ENCODE results near the gene TSTD1.
A peak's percentile ranks its signal among the peaks of the same experiment; 100 is the strongest.
"Not testable (repeated sequence)": the region's sequence is repeated elsewhere in the genome, so short reads cannot be mapped to it uniquely, and the experiment has no call there.

TSTD1 gene

DNA sequence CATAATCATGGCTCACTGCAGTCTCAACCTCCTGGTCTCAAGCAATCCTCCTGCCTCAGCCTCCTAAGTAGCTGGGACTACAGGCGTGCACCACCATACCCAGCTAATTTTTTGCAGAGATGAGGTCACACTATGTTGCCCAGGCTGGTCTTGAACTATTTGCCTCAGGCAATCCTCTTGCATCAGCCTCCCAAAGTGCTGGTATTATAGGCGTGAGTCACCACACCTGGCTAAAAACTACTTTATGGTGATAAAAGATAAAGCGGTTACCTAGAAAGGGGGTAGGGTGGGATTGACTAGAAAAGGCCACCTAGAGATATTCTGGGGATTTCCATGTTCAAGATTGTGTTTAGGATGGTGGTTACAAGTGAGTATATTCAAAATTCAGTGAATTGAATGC lies 5.0 kb downstream of the TSTD1 start:
- no peak for DNase-seq (ENCODE audit: low spot score)

DNA sequence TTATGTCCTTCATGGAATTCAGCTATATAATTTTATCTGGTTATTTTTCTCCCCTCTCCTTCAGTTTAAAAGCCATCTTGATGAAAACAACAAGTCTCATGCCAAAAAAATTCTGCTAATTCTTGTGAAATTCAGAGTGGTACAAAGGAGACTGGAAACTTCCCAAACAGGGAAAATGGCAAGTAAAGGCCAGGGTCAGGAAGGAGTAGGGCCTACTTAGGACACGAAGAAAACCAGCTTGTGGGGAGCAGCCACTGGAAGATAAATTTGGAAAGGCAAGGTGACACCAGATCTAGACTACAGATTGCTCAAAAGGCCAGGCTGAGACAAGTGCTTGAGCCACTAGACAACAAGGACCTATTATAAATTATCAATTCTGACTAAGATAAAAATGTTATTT lies 6.4 kb downstream of the TSTD1 start:
- DNase-seq (ENCODE audit: low spot score) = no peak

DNA sequence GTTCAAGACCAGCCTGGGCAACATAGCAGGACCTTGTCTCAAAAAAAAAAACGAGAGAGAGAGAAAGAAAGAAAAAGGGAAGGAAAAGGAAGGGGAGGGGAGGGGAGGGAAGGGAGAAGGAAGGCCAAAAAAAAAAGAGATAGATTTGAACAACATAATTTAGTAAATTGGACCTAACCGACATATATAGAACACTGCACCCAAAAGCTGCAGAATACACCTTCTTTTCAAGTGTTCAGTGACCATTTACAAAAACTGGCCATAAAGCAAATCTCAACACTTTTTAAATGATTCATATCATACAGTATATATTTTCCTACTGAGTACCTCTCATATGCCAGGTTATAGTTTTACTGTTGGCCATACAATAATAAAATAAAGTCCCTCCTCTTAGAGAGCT lies 6.9 kb downstream of the TSTD1 start:
- DNase-seq (ENCODE audit: low spot score) = no peak

DNA sequence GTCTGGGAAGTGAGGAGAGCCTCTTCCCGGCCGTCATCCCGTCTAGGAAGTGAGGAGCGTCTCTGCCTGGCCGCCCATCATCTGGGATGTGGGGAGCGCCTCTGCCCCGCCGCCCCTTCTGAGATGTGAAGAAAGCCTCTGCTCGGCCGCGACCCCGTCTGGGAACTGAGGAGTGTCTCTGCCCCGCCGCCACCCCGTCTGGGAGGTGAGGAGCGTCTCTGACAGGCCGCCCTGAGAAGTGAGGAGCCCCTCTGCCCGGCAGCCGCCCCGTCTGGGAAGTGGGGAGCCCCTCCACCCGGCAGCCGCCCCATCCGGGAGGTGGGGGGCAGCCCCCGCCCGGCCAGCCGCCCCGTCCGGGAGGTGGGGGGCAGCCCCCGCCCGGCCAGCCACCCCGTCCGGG lies 9.3 kb downstream of the TSTD1 start:
- not testable (repeated sequence) for DNase-seq (ENCODE audit: low spot score)

DNA sequence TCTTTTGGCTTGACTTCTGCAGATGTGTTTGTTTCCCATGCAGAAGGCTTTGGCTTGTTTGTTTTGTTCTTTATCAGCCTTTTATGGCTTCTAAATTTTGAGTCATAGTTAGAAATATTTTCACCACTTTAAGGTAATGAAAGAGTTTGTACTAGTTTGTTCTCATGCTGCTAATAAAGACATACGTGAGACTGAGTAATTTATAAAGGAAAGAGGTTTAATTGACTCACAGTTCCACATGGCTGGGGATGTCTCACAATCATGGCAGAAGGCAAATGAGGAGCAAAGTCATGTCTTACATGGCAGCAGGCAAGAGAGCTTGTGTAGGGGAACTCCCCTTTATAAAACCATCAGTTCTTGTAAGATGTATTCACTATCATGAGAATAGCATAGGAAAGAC lies 11.8 kb downstream of the TSTD1 start:
- DNase-seq (ENCODE audit: low spot score) = not testable (repeated sequence)

DNA sequence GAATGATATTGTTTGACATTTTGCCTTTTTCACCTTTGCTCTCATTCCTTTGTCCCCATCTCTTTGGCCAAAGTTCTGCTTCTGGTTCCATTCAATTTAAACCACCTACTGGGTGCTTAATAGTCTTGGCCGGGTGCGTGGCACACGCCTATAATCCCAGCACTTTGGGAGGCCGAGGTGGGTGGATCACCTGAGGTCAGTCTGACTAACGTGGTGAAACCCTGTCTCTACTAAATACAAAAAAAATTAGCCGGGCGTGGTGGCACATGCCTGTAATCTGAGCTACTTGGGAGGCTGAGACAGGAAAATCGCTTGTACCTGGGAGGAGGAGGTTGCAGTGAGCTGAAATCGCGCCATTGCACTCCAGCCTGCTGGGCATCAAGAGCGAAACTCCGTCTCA lies 16.3 kb downstream of the TSTD1 start:
- not testable (repeated sequence) for DNase-seq (ENCODE audit: low spot score)

DNA sequence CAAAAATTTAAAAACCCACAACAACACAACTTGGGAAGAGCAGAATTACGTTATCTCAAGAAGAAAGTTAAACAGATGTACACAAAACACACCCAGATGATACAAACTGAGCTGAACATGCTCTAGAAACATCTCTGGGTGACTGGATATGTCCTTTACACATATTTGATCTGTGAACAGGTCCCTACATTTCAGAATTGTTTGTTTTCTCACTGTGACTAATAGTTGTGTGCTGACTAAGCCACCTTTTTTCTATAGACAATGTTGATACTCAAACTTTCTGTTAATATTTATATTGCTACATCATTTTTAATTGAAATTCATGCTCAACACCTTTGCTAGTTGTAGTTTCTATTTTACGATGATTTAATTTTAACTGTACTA lies 16.8 kb downstream of the TSTD1 start:
- DNase-seq (ENCODE audit: low spot score) = no peak

DNA sequence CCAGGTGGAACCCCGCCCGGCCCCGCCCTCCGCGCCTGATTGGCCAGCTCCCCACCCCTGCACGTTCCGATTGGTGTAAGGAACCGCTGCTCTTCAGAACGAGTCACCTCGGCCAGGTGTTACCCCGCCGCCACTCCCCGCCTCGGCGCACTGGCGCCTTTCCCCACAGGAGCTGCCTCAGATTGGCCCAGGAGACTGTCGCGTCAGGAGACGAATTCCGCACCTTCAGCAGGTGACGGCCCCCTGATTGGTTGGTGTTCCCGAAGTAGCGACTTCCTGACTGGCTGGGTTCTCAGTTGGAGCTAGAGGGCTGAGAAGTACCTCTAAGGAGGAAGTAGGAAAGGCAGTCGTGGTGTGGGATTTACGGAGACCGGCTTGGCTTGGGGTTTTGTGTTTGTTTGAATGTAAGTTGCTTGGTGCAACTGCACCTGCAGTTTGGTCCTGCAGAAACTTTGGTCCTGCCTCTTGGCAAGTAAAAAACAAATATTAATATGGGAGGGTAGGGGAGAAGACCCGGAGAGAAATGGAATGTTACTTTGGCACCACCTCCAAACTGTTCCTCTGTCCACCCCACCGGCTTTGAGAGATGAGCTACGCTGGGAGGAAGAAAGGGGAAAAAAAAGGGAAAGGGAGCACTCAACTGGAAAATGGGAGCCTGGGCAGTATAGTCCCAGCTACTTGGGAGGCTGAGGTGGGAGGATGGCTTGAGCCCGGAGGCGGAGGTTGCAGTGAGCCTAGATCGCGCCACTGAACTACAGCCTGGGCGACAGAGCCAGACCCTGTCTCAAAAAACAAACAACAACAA lies 17.4 kb downstream of the TSTD1 start:
- peak; percentile 83 for DNase-seq (ENCODE audit: low spot score)

DNA sequence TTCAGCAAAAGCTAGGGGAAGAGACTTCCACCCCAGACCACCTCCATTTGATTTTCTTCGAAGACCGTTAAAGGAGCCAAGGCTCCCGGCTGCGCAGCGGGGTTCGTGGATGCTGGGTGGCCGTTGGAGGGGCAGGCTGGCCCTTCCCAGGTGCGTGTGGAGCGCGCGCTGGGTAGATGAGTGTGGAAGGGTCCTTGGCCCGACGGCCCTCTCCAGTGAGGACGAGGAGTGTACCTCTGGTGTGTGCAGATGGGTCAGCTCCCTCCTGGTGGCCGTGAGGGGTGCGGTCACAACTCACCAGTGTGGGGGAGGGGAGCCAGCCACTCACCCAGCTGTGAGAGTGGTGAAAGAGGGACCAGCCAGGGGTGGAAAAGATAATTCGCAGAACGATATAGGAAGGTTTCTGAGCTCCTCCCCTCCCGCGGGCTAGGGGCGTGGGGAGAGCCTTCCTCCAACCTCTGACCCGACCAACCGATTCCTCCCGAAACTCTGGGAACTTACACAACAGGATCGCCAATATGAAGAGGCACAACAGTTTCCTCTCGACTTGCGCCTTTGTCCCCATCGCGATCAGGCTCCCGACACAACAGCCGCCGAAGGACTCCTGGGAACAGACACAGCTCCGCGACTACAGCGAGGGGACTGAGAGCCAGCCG lies 18.1 kb downstream of the TSTD1 start, which contains the start of gene F11R:
Gene F11R (minus strand): TSS at position 644 of the 656 bp plus-strand sequence. CDS start 79 bp downstream, at position 565.
- peak; percentile 34 for DNase-seq (ENCODE audit: low spot score)

DNA sequence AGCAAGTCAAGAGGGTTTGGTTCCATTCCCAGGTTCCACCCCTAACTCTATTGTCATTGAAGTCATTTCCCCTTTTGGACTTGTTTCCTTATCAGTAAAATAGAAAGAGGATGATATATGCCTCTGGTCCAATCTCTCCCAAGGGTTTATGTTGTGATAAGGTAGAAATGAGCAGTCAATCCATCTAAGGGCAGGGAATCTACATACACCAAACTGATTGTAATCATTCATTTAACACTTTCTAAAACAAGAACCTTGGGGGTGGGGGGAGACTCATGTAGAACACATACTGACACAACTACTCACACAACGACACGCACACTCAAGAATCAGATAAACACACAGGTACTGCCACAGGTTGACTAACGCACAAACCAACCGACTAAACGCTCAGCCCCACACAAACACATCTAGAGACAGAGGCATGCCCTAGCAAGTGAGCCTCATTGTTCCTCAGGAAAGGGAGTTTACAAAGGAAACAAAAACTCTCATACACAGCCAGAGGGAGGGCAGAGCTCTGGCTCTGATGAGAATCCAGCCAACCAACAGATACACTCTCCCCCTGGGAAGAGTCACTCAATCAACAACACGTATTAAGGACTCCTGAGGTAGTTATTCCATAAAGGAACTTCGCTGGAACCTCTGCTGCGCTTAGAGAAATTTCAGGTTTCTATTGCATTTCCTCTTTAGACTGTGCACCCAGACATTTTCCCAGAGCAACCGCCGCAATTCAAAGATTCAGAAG lies 18.8 kb downstream of the TSTD1 start:
- DNase-seq (ENCODE audit: low spot score) = peak; percentile 23

DNA sequence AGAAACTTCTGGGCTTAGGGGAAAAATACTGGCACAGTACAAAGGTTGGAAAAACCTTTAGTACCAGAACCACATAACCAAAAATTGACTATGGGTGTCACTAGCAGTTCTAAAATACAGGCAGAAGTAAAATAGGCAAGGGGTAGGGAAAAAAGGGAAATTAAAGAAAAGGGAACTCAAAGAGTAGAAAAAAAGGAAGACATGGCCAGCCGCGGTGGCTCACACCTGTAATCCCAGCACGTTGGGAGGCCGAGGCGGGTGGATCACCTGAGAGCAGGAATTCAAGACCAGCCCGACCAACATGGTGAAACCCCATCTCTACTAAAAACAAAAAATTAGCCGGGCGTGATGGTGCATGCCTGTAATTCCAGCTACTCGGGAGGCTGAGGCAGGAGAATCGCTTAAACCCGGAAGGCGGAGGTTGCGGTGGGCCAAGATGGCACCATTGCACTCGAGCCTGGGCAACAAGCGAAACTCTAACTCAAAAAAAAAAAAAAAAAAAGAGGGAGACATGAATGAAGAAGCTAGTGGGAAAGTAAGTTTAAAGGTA lies 19.6 kb downstream of the TSTD1 start:
- not testable (repeated sequence) for DNase-seq (ENCODE audit: low spot score)

DNA sequence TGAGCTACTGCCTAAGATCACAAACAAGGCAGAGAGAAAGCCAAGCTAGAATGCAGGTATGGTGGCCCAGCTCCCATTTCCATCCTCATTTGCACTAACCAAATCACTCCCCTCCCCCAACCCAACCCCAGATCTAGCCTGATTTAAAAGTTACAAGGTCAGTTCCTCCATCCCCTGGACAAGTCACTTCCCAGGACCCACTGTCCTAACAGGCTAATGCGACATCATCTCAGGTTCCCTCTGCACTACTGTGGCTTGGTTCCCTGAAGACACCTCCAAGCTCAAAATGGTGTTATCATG lies 20.2 kb downstream of the TSTD1 start:
- no peak for DNase-seq (ENCODE audit: low spot score)

DNA sequence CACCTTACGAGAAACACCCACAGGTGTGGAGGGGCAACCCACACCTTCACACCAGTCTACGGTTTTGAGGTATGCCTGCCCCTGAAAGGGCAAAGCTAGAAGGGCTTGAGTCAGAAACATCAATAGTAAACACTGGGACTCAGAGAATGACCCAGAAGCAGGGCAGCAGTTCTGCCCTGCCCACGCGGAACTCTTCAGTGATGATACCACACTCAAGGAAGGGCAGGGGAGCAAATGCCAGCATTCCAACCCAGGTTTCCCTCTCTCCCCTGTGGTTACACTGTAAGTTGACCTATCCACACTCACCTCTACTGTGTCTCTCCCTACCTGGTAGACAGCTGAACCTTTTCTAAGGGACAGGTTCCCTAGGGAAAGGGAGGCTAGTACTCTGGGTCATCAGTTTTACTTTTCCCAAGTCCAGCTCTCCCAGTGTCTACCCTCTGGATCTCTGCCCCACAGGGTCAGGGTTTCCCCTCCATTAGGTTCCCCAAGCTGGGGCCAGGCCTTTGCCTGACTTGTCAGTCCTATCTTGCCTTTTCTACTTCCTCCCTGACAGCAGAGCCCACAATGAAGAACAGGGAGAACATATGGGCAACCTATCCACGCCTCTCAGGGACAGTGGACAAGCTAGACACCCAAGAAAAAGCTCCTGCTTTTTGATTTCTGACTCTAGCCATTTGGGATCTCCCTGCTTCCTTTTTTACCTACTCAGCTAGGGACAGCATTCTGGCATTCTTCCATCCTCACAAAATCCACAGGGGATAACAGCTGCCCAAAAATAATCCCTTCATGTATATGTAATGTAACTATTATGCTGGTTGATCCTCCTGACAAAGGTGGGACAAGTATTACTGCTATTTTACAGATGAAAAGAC lies 20.8 kb downstream of the TSTD1 start:
- no peak for DNase-seq (ENCODE audit: low spot score)

DNA sequence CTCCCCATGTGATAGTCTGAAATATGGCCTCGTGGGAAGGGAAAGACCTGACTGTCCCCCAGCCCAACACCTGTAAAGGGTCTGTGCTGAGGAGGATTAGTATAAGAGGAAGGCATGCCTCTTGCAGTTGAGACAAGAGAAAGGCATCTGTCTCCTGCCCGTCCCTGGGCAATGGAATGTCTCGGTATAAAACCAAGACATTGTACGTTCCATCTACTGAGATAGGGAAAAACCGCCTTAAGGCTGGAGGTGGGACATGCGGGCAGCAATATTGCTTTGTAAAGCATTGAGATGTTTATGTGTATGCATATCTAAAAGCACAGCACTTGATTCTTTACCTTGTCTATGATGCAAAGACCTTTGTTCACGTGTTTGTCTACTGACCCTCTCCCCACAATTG lies 21.6 kb downstream of the TSTD1 start:
- DNase-seq (ENCODE audit: low spot score) = not testable (repeated sequence)

DNA sequence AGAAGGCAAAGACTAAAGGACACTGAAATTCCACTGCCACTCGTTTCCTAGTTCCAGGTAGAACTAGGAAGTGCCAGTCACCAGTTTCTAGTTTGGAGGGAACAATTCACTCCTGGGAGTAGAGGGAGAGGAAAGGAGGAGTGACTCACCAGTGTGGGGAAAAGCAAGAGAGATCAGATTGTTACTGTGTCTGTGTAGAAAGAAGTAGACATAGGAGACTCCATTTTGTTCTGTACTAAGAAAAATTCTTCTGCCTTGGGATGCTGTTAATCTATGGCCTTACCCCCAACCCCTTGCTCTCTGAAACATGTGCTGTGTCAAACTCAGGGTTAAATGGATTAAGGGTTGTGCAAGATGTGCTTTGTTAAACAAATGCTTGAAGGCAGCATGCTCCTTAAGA lies 22.1 kb downstream of the TSTD1 start:
- not testable (repeated sequence) for DNase-seq (ENCODE audit: low spot score)

DNA sequence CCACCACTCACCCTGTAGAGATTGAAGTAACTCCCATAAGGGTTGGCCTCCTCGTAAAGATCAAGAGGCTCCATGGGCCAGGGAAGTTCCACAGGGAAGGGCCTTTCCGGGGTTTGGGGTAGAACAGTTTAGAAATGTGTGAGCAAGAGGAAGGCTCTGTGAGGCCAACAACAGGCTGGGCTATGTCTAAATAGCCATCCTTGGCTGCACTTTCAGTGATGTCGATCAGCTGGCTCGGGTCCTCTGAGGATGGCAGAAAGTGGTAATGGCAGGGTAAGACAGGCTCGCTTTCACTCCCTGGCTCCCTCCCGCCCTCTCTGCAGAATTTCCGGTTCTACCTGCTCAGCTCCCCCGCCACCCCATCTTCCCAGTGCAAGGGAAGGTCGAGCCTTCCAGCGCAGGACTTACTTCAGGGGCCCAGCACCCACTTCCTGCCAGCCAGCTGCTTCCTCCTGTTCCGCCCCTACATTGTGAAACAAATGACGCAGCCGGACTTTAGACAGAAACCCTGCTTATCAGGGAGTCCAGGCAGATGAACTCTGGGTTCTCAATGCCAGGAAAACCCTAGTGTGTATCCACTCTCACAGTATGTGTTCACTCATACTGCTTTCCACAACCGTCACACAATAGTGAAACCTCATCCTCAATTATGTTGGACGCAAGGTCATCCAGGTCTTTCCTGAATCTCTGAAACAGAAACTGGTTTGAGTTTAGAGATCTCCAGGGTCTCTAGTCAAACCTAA lies 25.1 kb downstream of the TSTD1 start:
- peak; percentile 80 for DNase-seq (ENCODE audit: low spot score)

DNA sequence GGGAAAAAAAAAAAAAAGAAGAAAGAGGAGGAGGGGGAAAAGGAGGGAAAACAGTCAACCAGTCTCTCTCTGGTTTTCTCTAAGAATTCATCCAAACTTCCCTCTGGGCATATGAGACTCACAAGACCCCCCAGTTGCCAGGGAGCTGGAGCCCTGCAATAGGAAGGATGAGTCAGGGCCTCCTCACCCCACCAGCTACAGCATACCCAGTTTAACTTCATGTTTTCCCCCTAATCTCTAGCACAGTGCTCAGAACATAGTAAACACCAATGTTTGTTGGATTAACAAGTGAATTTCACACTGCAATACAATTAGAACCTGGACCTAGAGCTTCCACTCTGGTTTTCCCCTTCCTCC lies 25.7 kb downstream of the TSTD1 start:
- DNase-seq (ENCODE audit: low spot score) = no peak

DNA sequence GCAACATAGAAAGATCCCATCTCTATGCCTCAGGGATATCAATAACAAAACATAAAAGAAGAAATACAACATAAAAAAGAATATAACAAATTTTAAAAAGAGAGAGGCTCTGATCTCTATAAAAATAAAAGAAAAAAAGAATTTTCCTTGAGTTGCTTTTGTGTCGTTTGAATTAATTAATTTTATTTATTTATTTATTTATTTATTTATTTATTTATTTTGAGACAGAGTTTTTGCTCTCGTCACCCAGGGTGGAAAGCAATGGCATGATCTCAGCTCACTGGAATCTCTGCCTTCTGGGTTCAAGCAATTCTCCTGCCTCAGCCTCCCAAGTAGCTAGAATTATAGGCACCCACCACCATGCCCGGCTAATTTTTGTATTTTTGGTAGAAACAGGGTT lies 26.3 kb downstream of the TSTD1 start:
- no peak for DNase-seq (ENCODE audit: low spot score)

DNA sequence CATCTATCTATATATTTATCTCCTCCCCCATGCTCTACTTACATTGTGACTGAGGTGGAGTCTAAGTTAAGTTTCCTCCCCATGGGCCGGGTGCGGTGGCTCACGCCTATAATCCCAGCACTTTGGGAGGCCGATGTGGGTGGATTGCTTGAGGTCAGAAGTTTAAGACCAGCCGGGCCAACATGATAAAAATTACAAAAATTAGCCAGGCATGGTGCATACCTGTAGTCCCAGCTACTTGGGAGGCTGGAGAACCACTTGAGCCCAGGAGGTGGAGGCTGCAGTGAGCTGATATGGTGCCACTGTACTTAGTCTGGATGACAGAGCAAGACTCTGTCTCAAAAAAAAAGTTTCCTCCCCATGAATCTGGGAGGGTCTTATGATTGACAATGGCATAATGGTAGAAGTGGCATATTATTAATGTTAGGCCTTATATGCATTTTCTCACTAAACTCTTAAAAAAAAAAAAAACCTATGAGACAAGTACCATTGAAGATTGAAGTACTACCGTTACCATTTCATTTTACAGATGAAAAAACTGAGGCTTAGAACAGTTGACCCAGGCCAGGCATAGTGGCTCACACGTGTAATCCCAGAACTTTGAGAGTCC lies 29.1 kb downstream of the TSTD1 start:
- DNase-seq (ENCODE audit: low spot score) = no peak

DNA sequence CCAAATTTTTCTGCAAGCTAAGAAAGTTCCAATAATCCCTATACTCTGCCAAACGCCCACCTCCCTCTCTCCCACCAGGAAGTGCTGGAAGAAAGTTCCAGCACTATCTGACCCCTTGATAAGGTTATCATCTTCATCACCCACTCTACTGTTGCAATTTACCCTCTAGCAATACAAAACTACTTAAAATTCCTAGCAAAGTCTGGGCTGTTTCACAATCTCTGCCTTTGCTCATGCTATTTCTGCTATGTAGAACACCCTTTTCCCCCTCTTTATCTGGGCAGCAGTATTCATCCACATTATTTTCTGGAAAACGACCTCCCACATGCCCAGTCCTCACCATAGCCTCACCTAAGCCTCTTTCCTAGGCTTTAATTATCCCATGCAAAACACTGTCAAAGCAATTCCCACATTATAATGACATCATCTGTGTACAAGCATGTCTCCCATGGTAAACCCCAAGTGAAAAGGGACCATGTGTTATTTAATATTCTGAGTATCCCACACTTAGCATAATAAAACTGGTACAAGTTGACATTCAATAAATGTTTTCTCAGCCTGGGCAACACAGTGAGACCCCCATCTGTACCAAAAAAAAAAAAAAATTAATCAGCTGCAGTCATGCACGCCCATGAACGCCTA lies 29.8 kb downstream of the TSTD1 start:
- DNase-seq (ENCODE audit: low spot score) = peak; percentile 32
